GM12872 (cell line): ENCODE results near the gene DCUN1D3.

Experiments
- CTCF ChIP-seq: IDR thresholded peaks from 3 replicates; pipeline ENCODE4 v1.5.1; 2011; ENCODE audit warnings: low read depth, mild to moderate bottlenecking, low read length, moderate library complexity; ENCODE audit not compliant: insufficient read depth

DCUN1D3 gene

GRCh38 chr16:20826039-20826566 is 74.1 kb downstream of the DCUN1D3 start:
- TF ChIP-seq CTCF, result no peak

- no peak for TF ChIP-seq CTCF
Measured at GRCh38 chr16:20822521-20823325, 77.4 kb downstream of the DCUN1D3 start.

DNA sequence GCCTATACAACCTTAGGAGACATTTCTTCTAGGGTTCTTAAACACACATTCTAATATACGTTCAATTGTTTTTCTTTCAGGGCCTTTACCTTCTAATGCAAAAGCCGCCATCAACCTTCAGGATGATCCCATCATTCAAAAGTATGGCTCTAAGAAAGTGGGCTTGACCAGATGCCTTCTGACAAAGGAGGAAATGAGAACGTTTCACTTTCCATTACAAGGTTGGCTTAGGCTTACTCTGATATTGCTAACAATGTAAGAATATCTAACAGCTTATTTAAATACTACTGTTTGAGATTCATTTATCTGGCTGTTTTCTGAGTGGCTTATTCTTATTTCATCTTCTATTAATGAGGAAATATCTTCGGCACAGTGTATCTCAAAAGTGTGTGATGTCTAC is 78.5 kb downstream of the DCUN1D3 start:
- no peak for TF ChIP-seq CTCF

DNA sequence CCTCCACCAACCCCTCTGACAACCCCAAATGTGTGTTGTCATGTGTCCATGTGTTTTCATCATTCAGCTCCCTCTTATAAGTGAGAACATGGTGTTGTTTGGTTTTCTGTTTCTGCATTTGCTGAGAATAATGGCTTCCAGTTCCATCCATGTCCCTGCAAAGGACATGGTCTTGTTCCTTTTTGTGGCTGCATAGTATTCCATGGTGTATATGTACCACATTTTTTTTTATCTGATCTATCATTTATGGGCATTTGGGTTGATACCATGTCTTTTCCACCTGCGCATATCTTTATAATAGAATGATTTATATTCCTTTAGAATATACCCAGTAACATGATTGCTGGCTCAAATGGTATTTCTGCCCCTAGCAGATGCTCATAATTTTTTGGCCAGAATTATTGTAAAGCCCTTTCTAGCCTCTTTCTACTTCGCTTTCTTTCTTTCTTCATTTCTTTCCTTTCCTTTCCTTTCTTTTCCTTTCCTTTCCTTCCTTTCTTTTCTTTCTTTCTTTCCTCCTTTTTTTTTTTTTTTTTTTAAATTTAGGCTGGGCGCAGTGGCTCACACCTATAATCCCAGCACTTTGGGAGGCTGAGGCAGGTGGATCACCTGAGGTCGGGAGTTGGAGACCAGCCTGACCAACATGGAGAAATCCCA is 81.1 kb downstream of the DCUN1D3 start:
- TF ChIP-seq CTCF, result no peak

GRCh38 chr16:20814784-20815183 is 85.4 kb downstream of the DCUN1D3 start:
- no peak for TF ChIP-seq CTCF

DNA sequence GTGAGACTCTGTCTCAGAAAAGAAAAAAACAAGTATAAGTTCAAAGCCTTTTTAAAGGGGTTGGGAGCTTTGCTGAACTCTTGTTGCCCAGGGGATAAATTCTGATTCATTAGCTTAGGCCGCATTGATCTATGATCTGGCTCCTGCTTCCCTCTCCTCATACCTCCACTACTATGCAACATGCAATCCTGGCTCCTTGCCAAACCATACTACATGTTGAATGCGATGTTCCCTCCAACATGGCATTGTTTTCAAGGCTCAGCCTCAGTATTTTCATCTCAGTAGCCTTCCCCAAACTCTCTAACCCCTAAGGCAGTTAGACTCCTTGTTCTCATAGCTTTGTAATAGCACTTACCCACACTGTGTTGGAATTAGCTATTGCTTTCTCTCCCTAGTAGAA is 87.6 kb downstream of the DCUN1D3 start:
- no peak for TF ChIP-seq CTCF

GRCh38 chr16:20811889-20812439 is 88.2 kb downstream of the DCUN1D3 start:
- TF ChIP-seq CTCF, result no peak
